B cell (primary cell): ENCODE results near the gene GRK6.

ENCODE experiments used
- EZH2 ChIP-seq: IDR thresholded peaks from 2 replicates; pipeline ENCODE4 v1.6.1; 2012; ENCODE audit warnings: borderline replicate concordance, low read depth, mild to moderate bottlenecking, moderate library complexity, low read length; ENCODE audit not compliant: insufficient read depth, poor library complexity, severe bottlenecking
- TF ChIP-seq, protein P1 (sequence below): fragments of 200-600 bp; IDR thresholded peaks from one replicate; pipeline ENCODE4 v1.8.0; 2022; ENCODE audit warnings: antibody characterized with exemption, mild to moderate bottlenecking

DNA sequence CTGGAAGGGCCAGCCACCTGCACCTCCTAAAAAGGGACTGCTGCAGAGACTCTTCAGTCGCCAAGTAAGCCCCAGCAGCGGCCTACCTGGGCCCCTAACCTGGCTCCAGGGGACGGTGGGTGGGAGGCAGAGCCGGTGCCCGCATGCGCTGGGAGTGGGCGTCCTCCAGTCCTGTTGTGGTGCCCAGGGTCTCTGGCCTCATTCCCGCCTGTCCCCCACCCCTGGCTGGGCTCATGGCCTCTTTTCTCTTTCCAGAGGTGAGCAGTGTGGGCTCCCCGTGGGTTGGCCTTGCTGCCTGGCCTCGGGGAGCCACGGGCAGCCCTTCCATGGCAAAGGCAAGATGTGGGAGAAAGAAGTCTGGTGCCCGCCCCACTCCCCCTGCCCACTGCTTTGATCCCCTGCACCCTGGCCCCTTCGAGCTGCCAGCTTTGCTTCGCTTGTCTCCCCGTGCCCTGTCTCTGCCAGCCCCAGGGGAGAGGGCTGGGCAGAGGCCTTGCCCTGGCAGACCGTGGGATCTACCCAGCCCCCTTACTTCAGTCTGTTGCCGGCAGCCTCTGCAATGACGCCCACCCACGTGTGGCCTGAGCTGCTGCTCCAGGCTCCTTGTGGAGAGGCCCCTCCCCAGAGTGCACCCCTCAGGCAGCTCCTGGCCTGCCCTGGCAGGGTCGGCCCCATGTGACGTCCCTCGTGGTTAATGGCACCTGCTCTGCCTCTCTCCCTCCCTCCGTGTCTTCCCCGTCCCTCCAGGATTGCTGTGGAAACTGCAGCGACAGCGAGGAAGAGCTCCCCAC lies 14.7 kb downstream of the GRK6 start:
- TF ChIP-seq, protein P1, sequence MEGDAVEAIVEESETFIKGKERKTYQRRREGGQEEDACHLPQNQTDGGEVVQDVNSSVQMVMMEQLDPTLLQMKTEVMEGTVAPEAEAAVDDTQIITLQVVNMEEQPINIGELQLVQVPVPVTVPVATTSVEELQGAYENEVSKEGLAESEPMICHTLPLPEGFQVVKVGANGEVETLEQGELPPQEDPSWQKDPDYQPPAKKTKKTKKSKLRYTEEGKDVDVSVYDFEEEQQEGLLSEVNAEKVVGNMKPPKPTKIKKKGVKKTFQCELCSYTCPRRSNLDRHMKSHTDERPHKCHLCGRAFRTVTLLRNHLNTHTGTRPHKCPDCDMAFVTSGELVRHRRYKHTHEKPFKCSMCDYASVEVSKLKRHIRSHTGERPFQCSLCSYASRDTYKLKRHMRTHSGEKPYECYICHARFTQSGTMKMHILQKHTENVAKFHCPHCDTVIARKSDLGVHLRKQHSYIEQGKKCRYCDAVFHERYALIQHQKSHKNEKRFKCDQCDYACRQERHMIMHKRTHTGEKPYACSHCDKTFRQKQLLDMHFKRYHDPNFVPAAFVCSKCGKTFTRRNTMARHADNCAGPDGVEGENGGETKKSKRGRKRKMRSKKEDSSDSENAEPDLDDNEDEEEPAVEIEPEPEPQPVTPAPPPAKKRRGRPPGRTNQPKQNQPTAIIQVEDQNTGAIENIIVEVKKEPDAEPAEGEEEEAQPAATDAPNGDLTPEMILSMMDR: no peak
- TF ChIP-seq EZH2: no peak
